ENCODE results near the gene PIP5KL1. TPM values are rescaled to one million over a fixed set of nuclear protein-coding genes. Genes with fewer than 3 reads are reported as not detected.

The PIP5KL1 gene
- total and polyA plus RNA-seq, 2 experiments from 2014 or later, result 1.4 to 1.6 TPM

GRCh38 chr9:127926906-127927200 is 3.7 kb downstream of the PIP5KL1 start:
- Histone ChIP-seq H3K9me2 (replicated peaks; ENCODE audit: insufficient read depth) (no peaks in the 10 kb centered on the region), H3K4me1 (ENCODE audit: insufficient read depth) (peaks cover 26% of the 10 kb centered on the region), H3K4me3 (peak overlapping the region; percentile 26), H3K36me3 (replicated peaks; ENCODE audit: insufficient read depth, low read depth) (no peaks in the 10 kb centered on the region), H3K27ac (no peak overlapping the region), H3K4me2 (peak overlapping the region; percentile 94), H2AFZ (peak overlapping the region; percentile 76), H3K79me2 (no peaks in the 10 kb centered on the region), H4K20me1 (ENCODE audit: insufficient read depth, poor library complexity, severe bottlenecking) (no peaks in the 10 kb centered on the region), H3K9me3 (ENCODE audit: low read depth) (no peaks in the 10 kb centered on the region), H3K27me3 (peaks cover 46% of the 10 kb centered on the region)
- DNase-seq (ENCODE audit: low spot score), result no peak
- WGBS (ENCODE audit: low lambda C conversion rate, missing lambda C conversion rate), result 8% methylated on average over 19 of the region's 19 CpGs
- TF ChIP-seq EZH2phosphoT487 (IDR thresholded peaks at IDR 0.05; ENCODE audit: low read depth, severe bottlenecking, unreplicated experiment) (no peak), EZH2 (IDR thresholded peaks at IDR 0.05; ENCODE audit: borderline replicate concordance) (no peak), CTCF (IDR thresholded peaks at IDR 0.05; ENCODE audit: poor library complexity) (no peak)

- no peak overlapping the region for H3K4me3 ChIP-seq
- H3K79me2 ChIP-seq, result no peaks in the 10 kb centered on the region
- DNase-seq (ENCODE audit: low spot score), result no peak
- H2AFZ ChIP-seq, result peak overlapping the region; percentile 76
- peaks cover 21% of the 10 kb centered on the region for H3K4me1 ChIP-seq (ENCODE audit: insufficient read depth)
- H4K20me1 ChIP-seq (ENCODE audit: insufficient read depth, poor library complexity, severe bottlenecking), result no peaks in the 10 kb centered on the region
- peak overlapping the region; percentile 94 for H3K4me2 ChIP-seq
- H3K27ac ChIP-seq, result no peak overlapping the region
- no peaks in the 10 kb centered on the region for H3K9me2 ChIP-seq (replicated peaks; ENCODE audit: insufficient read depth)
- H3K9me3 ChIP-seq (ENCODE audit: low read depth), result no peaks in the 10 kb centered on the region
- peaks cover 46% of the 10 kb centered on the region for H3K27me3 ChIP-seq
- H3K36me3 ChIP-seq (replicated peaks; ENCODE audit: insufficient read depth, low read depth), result no peaks in the 10 kb centered on the region
- 57% methylated on average over 14 of the region's 14 CpGs for WGBS (ENCODE audit: low lambda C conversion rate, missing lambda C conversion rate)
- TF ChIP-seq EZH2phosphoT487 (IDR thresholded peaks at IDR 0.05; ENCODE audit: low read depth, severe bottlenecking, unreplicated experiment), result no peak
Measured at GRCh38 chr9:127925959-127926905, 4.3 kb downstream of the PIP5KL1 start.

- Histone ChIP-seq H3K4me2 (no peak overlapping the region), H4K20me1 (ENCODE audit: insufficient read depth, poor library complexity, severe bottlenecking) (no peaks in the 10 kb centered on the region), H2AFZ (no peak overlapping the region), H3K36me3 (replicated peaks; ENCODE audit: insufficient read depth, low read depth) (no peaks in the 10 kb centered on the region), H3K4me3 (no peak overlapping the region), H3K27me3 (peaks cover 46% of the 10 kb centered on the region), H3K4me1 (ENCODE audit: insufficient read depth) (peaks cover 16% of the 10 kb centered on the region), H3K27ac (no peak overlapping the region), H3K9me3 (ENCODE audit: low read depth) (no peaks in the 10 kb centered on the region), H3K9me2 (replicated peaks; ENCODE audit: insufficient read depth) (no peaks in the 10 kb centered on the region), H3K79me2 (no peaks in the 10 kb centered on the region)
- 90% methylated on average over 22 of the region's 22 CpGs for WGBS (ENCODE audit: low lambda C conversion rate, missing lambda C conversion rate)
- DNase-seq (ENCODE audit: low spot score), result no peak
- no peak for TF ChIP-seq EZH2phosphoT487 (IDR thresholded peaks at IDR 0.05; ENCODE audit: low read depth, severe bottlenecking, unreplicated experiment)
- TF ChIP-seq CTCF (IDR thresholded peaks at IDR 0.05; ENCODE audit: poor library complexity), result no peak
- TF ChIP-seq EZH2 (IDR thresholded peaks at IDR 0.05; ENCODE audit: borderline replicate concordance), result no peak
Measured at GRCh38 chr9:127924736-127925444, 5.7 kb downstream of the PIP5KL1 start.

GRCh38 chr9:127923771-127924170 is 6.8 kb downstream of the PIP5KL1 start:
- H4K20me1 ChIP-seq (ENCODE audit: insufficient read depth, poor library complexity, severe bottlenecking), result no peaks in the 10 kb centered on the region
- no peaks in the 10 kb centered on the region for H3K79me2 ChIP-seq
- WGBS (ENCODE audit: low lambda C conversion rate, missing lambda C conversion rate), result 89% methylated on average over 8 of the region's 8 CpGs
- no peak overlapping the region for H2AFZ ChIP-seq
- no peaks in the 10 kb centered on the region for H3K9me3 ChIP-seq (ENCODE audit: low read depth)
- H3K36me3 ChIP-seq (replicated peaks; ENCODE audit: insufficient read depth, low read depth), result no peaks in the 10 kb centered on the region
- no peak overlapping the region for H3K4me2 ChIP-seq
- no peak for DNase-seq (ENCODE audit: low spot score)
- no peak for TF ChIP-seq CTCF (IDR thresholded peaks at IDR 0.05; ENCODE audit: poor library complexity)
- TF ChIP-seq EZH2 (IDR thresholded peaks at IDR 0.05; ENCODE audit: borderline replicate concordance), result no peak
- no peak for TF ChIP-seq EZH2phosphoT487 (IDR thresholded peaks at IDR 0.05; ENCODE audit: low read depth, severe bottlenecking, unreplicated experiment)
- peaks cover 16% of the 10 kb centered on the region for H3K4me1 ChIP-seq (ENCODE audit: insufficient read depth)
- H3K27me3 ChIP-seq, result peaks cover 36% of the 10 kb centered on the region
- no peaks in the 10 kb centered on the region for H3K9me2 ChIP-seq (replicated peaks; ENCODE audit: insufficient read depth)
- no peak overlapping the region for H3K27ac ChIP-seq
- H3K4me3 ChIP-seq, result no peak overlapping the region
